Brain microvascular endothelial cell (primary cell): ENCODE data around the gene VPS26A.

Experiments
- DNase-seq: peaks from one replicate; pipeline ENCODE4 v3.0.0-alpha.2; 2020
- H3K27ac ChIP-seq: fragments of 250-450 bp; sonication (Bioruptor Pico); 2 replicates; pipeline ENCODE4 v1.5.1; 2020; ENCODE audit warnings: mild to moderate bottlenecking, moderate library complexity
- H3K27me3 ChIP-seq: fragments of 250-450 bp; sonication (Bioruptor Pico); replicated peaks from 2 replicates; pipeline ENCODE4 v1.5.1; 2020; ENCODE audit warnings: mild to moderate bottlenecking
- H3K36me3 ChIP-seq: fragments of 250-450 bp; sonication (Bioruptor Pico); replicated peaks from 2 replicates; pipeline ENCODE4 v1.5.1; 2020; ENCODE audit warnings: mild to moderate bottlenecking
- H3K4me3 ChIP-seq: 2 replicates; pipeline ENCODE4 v1.5.1; 2011; ENCODE audit warnings: low read depth, mild to moderate bottlenecking, control low read depth, low read length, moderate library complexity
- in situ Hi-C: cut with HindIII; loops from 2 replicates; pipeline ENCODE4 v1.10.0; 2017; ENCODE audit warnings: low sequenced_read_pairs, low pct_ligation_motif_present
- TF ChIP-seq, protein P1 (sequence below): IDR thresholded peaks from 2 replicates; pipeline ENCODE4 v1.5.1; 2011; ENCODE audit warnings: low read depth, mild to moderate bottlenecking, moderate library complexity, low read length, control low read depth, inconsistent platforms; ENCODE audit errors: missing control alignments

Gene VPS26A

GRCh38 chr10:69179743-69180524 lies 56.0 kb downstream of the VPS26A start, which contains the start of gene SUPV3L1:
Gene SUPV3L1, plus strand, starts transcription at chr10:69180234. Its CDS starts 58 bp downstream, at chr10:69180292.
- peak within 1 kb of the TSS; percentile 96 for H3K4me3 ChIP-seq
- DNase-seq = peak; percentile 98
- peaks cover 2% of the 10 kb centered on the region for H3K36me3 ChIP-seq
- in situ Hi-C loops = no loop called here
- no peaks in the 10 kb centered on the region for H3K27me3 ChIP-seq
- peak within 1 kb of the TSS; percentile 99 for H3K27ac ChIP-seq
- TF ChIP-seq, protein P1, sequence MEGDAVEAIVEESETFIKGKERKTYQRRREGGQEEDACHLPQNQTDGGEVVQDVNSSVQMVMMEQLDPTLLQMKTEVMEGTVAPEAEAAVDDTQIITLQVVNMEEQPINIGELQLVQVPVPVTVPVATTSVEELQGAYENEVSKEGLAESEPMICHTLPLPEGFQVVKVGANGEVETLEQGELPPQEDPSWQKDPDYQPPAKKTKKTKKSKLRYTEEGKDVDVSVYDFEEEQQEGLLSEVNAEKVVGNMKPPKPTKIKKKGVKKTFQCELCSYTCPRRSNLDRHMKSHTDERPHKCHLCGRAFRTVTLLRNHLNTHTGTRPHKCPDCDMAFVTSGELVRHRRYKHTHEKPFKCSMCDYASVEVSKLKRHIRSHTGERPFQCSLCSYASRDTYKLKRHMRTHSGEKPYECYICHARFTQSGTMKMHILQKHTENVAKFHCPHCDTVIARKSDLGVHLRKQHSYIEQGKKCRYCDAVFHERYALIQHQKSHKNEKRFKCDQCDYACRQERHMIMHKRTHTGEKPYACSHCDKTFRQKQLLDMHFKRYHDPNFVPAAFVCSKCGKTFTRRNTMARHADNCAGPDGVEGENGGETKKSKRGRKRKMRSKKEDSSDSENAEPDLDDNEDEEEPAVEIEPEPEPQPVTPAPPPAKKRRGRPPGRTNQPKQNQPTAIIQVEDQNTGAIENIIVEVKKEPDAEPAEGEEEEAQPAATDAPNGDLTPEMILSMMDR = no peak

DNA sequence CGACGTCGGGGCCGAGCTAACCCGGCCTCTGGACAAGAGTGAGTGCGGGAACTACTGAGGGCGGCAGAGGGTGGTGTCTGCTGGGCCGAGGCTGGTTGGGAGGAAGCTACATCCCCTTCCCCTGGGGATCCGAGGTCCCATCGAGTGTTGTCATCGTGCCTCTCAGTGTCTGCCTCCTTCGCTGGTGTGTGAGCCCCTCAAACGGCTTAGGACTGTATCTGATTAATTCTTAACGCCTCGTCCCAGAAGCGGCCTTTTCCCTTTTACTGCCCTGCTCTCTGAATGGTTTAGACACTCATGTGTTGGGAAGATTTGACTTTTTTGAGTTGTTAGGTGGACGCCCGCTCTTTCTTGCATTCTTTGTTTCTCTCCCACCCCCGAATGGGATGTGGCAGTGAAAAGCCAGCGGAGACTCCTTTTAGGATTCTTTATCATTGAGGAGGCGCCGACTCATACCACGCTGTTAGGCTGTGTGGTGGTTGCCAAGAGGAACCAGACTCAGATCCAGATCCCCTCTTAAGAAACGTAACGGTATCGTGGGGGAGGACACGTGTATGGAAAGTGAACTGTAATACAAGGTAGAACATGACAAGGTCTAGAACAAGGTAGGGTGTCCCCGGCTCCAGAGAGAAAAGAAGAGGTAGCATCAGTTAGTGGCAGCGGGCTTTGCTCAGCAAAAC lies 56.7 kb downstream of the VPS26A start:
- Histone ChIP-seq H3K27ac (peak overlapping the region; percentile 99), H3K27me3 (no peaks in the 10 kb centered on the region), H3K4me3 (peak overlapping the region; percentile 96), H3K36me3 (peaks cover 2% of the 10 kb centered on the region)
- in situ Hi-C loops = no loop called here
- DNase-seq = peak; percentile 27
- TF ChIP-seq, protein P1 = no peak

DNA sequence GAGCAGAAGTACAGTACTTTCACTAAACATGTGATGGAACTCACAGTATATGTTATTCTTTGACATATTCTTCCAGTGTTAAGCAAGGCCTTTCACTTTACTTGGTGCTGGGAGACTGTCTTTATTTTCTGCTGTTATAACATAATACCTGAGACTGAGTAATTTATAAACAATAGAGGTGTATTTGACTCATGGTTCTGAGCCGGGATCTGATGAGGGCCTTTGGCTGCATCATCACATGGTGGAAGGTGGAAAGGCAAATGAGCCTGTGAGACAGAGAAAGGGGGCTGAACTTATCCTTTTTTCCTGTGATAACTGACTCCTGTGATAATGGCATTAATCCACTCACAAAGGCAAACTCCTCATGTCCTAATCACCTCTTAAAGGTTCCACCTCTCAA lies 57.5 kb downstream of the VPS26A start:
- no peak for DNase-seq
- TF ChIP-seq, protein P1 = no peak
- Histone ChIP-seq H3K27ac (no peak overlapping the region), H3K36me3 (peaks cover 2% of the 10 kb centered on the region), H3K4me3 (peak overlapping the region; percentile 96), H3K27me3 (no peaks in the 10 kb centered on the region)
- in situ Hi-C loops = no loop called here

GRCh38 chr10:69182005-69182404 lies 58.0 kb downstream of the VPS26A start:
- H3K4me3 ChIP-seq = no peak overlapping the region
- no peaks in the 10 kb centered on the region for H3K27me3 ChIP-seq
- H3K36me3 ChIP-seq = peaks cover 2% of the 10 kb centered on the region
- no peak for DNase-seq
- in situ Hi-C loops = no loop called here
- TF ChIP-seq, protein P1 = no peak
- no peak overlapping the region for H3K27ac ChIP-seq

DNA sequence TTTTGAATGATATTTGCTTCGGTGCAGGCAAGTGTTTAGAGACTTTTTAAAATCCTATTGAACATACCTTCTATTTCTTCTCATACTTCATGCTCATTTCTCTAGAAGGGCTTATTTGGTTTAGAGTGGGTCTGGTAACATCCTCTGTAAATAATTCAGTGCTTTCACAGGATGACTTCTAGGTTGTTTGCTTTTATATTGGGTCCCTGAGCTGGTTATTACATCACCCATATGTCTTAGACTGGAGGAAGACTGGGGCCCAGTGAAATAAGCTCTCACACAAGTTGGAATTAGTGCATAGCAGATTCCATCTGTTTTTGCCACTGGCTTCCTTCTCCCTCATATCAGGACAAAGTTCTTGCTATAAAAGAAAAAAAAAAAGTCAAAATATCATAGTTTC lies 62.5 kb downstream of the VPS26A start:
- no peak for DNase-seq
- TF ChIP-seq, protein P1 = no peak
- H3K4me3 ChIP-seq = no peak overlapping the region
- H3K36me3 ChIP-seq = peaks cover 20% of the 10 kb centered on the region
- H3K27ac ChIP-seq = no peak overlapping the region
- in situ Hi-C loops = no loop called here
- no peaks in the 10 kb centered on the region for H3K27me3 ChIP-seq
